Mesendoderm (in vitro differentiated cells): ENCODE measurements around the gene CFAP100.

Experiments
- DNase-seq: peaks from one replicate; pipeline ENCODE4 v3.0.0; 2013
- H2AK5ac ChIP-seq: 2 replicates; pipeline ENCODE4 v1.6.1; 2013; ENCODE audit warnings: low read length, inconsistent platforms
- H2BK120ac ChIP-seq: 2 replicates; pipeline ENCODE4 v1.6.1; 2013; ENCODE audit warnings: low read depth, mild to moderate bottlenecking, low read length, moderate library complexity, mixed read lengths
- H2BK15ac ChIP-seq: replicated peaks from 2 replicates; pipeline ENCODE4 v1.6.1; 2013; ENCODE audit warnings: low read depth, mild to moderate bottlenecking, moderate library complexity
- H2BK5ac ChIP-seq: 2 replicates; pipeline ENCODE4 v1.6.1; 2013; ENCODE audit warnings: low read length, inconsistent platforms
- H3K18ac ChIP-seq: 2 replicates; pipeline ENCODE4 v1.6.1; 2013; ENCODE audit warnings: mild to moderate bottlenecking, low read length, mixed read lengths
- H3K23ac ChIP-seq: one replicate; pipeline ENCODE4 v1.6.1; 2013; ENCODE audit warnings: low read length
- H3K27ac ChIP-seq: 2 replicates; pipeline ENCODE4 v1.5.1; 2013; ENCODE audit warnings: low read depth, mild to moderate bottlenecking, inconsistent platforms, low read length, moderate library complexity
- H3K27me3 ChIP-seq: 2 replicates; pipeline ENCODE4 v1.6.1; 2013; ENCODE audit warnings: low read length, control low read depth, mild to moderate bottlenecking, inconsistent platforms; ENCODE audit not compliant: insufficient read depth, poor library complexity
- H3K36me3 ChIP-seq: 2 replicates; pipeline ENCODE4 v1.6.1; 2013; ENCODE audit warnings: low read length, inconsistent platforms; ENCODE audit not compliant: control insufficient read depth, insufficient read depth
- H3K4ac ChIP-seq: one replicate; pipeline ENCODE4 v1.6.1; 2013; ENCODE audit warnings: low read depth, mild to moderate bottlenecking, low read length, moderate library complexity
- H3K4me1 ChIP-seq: 2 replicates; pipeline ENCODE4 v1.6.1; 2013; ENCODE audit warnings: low read depth, low read length, inconsistent platforms; ENCODE audit not compliant: control insufficient read depth
- H3K4me2 ChIP-seq: 2 replicates; pipeline ENCODE4 v1.6.1; 2013; ENCODE audit warnings: low read length
- H3K4me3 ChIP-seq: 2 replicates; pipeline ENCODE4 v1.5.1; 2013; ENCODE audit warnings: mild to moderate bottlenecking, low read length
- H3K56ac ChIP-seq: one replicate; pipeline ENCODE4 v1.6.1; 2013; ENCODE audit warnings: low read length
- H3K79me1 ChIP-seq: 2 replicates; pipeline ENCODE4 v1.6.1; 2013; ENCODE audit warnings: low read length, inconsistent platforms
- H3K79me2 ChIP-seq: 2 replicates; pipeline ENCODE4 v1.6.1; 2013; ENCODE audit warnings: mild to moderate bottlenecking, low read length; ENCODE audit not compliant: control insufficient read depth, insufficient read depth
- H3K9ac ChIP-seq: 2 replicates; pipeline ENCODE4 v1.6.1; 2013; ENCODE audit warnings: low read length, inconsistent platforms
- H4K5ac ChIP-seq: one replicate; pipeline ENCODE4 v1.6.1; 2013; ENCODE audit warnings: low read length
- H4K8ac ChIP-seq: one replicate; pipeline ENCODE4 v1.6.1; 2013; ENCODE audit warnings: low read depth, mild to moderate bottlenecking, control low read depth, low read length, moderate library complexity
- WGBS: extraction: QIAGEN DNeasy Blood & Tissue Kit; methylation state at CpG from one replicate; pipeline ENCODE4 v1.1.7; 2013; ENCODE audit warnings: low lambda C conversion rate, missing lambda C conversion rate; ENCODE audit not compliant: insufficient coverage; ENCODE audit errors: extremely low coverage; 5-methylcytosine and 5-hydroxymethylcytosine counted together

Gene CFAP100

DNA sequence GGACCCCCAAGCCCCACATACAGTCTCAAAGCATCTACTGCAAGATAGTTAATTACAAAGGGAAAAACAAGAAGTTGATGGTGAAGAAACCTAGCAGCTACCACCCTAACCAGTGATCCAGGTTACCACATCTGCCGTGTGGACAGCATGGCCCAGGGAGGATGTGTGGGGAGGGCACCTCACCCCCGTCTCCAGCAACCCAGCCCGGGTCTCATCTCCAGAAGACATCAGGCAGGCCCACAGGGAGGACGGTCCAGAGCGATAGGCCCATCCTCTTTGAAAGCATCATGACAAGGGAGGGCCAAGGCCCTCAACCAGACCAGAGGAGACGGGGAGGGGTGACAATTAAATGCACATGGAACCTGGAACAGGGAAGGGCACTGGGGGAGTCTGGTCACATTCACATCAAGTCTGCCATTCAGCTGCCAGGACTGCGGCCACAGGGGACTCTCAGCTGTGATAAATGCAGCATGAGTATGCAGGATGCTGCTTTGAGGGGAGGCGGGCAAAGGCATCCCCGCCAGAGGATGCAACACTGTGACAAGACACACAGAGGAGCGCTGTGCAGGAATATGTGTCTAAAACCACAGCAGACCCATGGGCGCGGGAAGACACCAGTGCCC, 62.2 kb downstream of the CFAP100 start:
- no CpG with 5 or more reads among the region's 12 CpGs for WGBS
- H3K4ac ChIP-seq = no peak overlapping the region
- H3K4me1 ChIP-seq = no peaks in the 10 kb centered on the region
- no peak overlapping the region for H3K27ac ChIP-seq
- no peak for DNase-seq
- no peak overlapping the region for H3K23ac ChIP-seq
- H2AK5ac ChIP-seq = no peak overlapping the region
- peaks cover 9% of the 10 kb centered on the region for H3K79me1 ChIP-seq
- H3K18ac ChIP-seq = no peak overlapping the region
- H3K79me2 ChIP-seq = peaks cover 2% of the 10 kb centered on the region
- no peak overlapping the region for H2BK120ac ChIP-seq
- no peak overlapping the region for H3K4me2 ChIP-seq
- H3K27me3 ChIP-seq = no peaks in the 10 kb centered on the region
- H4K8ac ChIP-seq = no peak overlapping the region
- no peak overlapping the region for H3K56ac ChIP-seq
- H2BK15ac ChIP-seq = no peak overlapping the region
- peaks cover 16% of the 10 kb centered on the region for H3K36me3 ChIP-seq
- no peak overlapping the region for H4K5ac ChIP-seq
- no peak overlapping the region for H3K4me3 ChIP-seq
- H2BK5ac ChIP-seq = no peak overlapping the region
- H3K9ac ChIP-seq = no peak overlapping the region

DNA sequence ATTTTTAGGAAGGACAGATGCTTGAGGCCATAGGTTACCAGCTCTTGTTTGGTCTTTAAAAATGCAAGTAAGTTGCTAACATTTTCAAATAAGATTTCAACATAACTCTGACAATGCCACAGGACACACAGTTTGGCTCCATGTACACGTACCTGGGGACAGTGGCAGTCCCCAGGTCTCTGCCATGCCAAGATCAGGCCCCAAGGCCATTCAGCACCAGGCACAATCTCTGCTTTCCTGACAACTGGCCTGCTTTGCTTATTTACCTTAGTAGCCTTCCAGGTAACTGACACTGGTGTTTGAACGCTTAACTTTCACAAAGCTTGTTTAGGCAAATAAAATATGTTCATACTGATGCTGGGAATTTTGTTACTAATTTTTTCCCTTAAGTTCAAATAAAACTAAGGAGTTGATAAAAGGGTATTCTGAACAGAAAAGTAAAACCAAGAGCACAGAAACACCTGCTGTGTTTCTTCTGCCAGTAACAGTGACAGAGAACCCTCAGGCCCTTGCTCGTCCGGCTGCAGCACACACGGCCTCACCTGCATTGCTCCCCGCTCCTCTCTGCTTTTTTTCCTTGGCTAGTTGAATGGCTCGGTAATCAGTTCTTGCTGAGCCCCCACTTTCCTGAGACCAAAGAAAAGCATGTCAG, 64.5 kb downstream of the CFAP100 start:
- Histone ChIP-seq H4K8ac (no peak overlapping the region), H2BK15ac (no peak overlapping the region), H2AK5ac (no peak overlapping the region), H3K4me2 (no peak overlapping the region), H3K9ac (no peak overlapping the region), H3K4me3 (no peak overlapping the region), H3K27me3 (no peaks in the 10 kb centered on the region), H3K36me3 (peaks cover 18% of the 10 kb centered on the region), H3K23ac (no peak overlapping the region), H3K79me2 (peaks cover 2% of the 10 kb centered on the region), H2BK5ac (no peak overlapping the region), H3K27ac (no peak overlapping the region), H2BK120ac (no peak overlapping the region), H3K4me1 (no peaks in the 10 kb centered on the region), H3K79me1 (peaks cover 9% of the 10 kb centered on the region), H3K56ac (no peak overlapping the region), H3K18ac (no peak overlapping the region), H3K4ac (no peak overlapping the region), H4K5ac (no peak overlapping the region)
- no peak for DNase-seq
- no CpG with 5 or more reads among the region's 7 CpGs for WGBS

DNA sequence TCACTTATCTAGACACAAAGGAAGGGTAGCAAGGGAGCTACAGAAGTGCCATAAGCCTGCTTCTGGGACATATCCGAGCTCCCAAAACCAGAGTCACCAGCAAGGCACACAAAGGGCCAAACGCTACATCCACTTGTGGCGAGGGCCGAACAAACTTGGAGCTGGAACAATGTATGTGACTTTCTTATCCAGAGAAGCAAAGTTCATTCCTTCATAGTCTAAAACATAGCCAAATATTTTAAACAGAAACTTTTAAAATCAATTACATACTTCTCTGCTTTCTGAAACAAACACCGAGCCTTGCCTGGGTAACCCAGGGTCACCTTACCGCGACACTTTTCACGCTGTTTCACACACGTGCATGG, 65.0 kb downstream of the CFAP100 start:
- DNase-seq = no peak
- no CpG with 5 or more reads among the region's 9 CpGs for WGBS

DNA sequence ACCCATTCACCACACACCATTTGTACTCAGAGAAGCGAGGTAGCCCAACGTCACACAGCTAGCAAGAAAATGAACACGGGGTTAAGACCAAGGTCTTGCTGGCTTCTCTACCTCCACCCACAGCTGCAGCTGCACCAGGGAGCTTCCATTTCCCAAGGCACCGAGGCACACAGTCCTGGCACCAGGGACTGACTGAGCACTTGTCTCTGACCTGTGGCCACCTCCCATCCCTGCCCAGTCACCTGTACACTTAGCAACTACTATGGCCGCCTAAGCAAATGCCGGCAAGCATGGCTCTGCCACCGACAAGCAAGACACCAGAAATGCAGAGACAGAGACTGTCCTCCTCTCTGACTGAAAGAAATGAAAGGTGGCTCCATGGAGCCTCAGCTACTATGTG, 65.7 kb downstream of the CFAP100 start:
- WGBS = no CpG with 5 or more reads among the region's 7 CpGs
- Histone ChIP-seq H3K56ac (no peak overlapping the region), H3K23ac (no peak overlapping the region)

More for the DNA sequence above, 65.0 kb downstream of the CFAP100 start:
- Histone ChIP-seq H2BK15ac (no peak overlapping the region), H3K4me2 (no peak overlapping the region), H3K18ac (no peak overlapping the region), H3K4me3 (no peak overlapping the region), H3K4me1 (no peaks in the 10 kb centered on the region), H2AK5ac (no peak overlapping the region), H4K5ac (no peak overlapping the region), H3K23ac (no peak overlapping the region), H3K36me3 (peaks cover 18% of the 10 kb centered on the region), H2BK5ac (no peak overlapping the region), H3K79me1 (peaks cover 9% of the 10 kb centered on the region), H3K56ac (no peak overlapping the region), H3K27ac (no peak overlapping the region), H4K8ac (no peak overlapping the region), H3K4ac (no peak overlapping the region), H3K9ac (no peak overlapping the region), H3K79me2 (peaks cover 2% of the 10 kb centered on the region), H3K27me3 (no peaks in the 10 kb centered on the region), H2BK120ac (no peak overlapping the region)

DNA sequence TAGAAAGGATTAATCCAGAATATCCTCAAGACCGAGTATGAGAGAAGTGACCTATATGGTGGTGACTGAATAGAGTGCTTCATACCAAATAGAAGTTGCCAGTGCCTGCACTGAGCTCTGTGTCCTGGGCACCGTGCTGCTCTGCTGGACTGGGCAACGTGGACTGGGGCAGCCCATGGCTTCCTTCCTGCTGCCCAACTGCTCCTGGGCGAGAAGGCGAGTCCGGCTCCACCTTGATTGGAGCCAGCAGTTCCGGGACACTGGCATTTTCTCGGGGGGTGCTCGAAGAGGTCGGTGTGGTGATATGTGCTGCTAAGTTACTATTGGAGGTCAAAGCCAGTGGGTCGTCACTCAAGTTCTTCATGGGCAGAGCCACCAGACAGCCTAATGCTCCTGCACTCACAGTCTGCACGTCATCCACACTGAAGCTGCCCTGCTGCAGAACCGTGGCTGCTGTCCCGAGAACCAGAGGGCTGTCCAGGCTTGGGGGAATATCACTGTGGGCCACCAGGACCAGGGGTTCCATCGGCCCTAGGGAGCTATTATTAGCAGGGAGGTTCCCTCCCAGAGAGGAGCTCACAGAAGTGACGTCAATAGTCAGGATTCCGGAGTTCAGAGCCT, 66.9 kb downstream of the CFAP100 start:
- peaks cover 7% of the 10 kb centered on the region for H3K79me1 ChIP-seq
- no peak overlapping the region for H3K23ac ChIP-seq
- peaks cover 21% of the 10 kb centered on the region for H3K36me3 ChIP-seq
- no peak overlapping the region for H4K5ac ChIP-seq
- no peak overlapping the region for H2BK120ac ChIP-seq
- no peak overlapping the region for H3K4ac ChIP-seq
- peaks cover 2% of the 10 kb centered on the region for H3K79me2 ChIP-seq
- no peak overlapping the region for H3K56ac ChIP-seq
- no peak overlapping the region for H2BK15ac ChIP-seq
- no peaks in the 10 kb centered on the region for H3K4me1 ChIP-seq
- H4K8ac ChIP-seq = no peak overlapping the region
- DNase-seq = no peak
- no peak overlapping the region for H2BK5ac ChIP-seq
- WGBS = no CpG with 5 or more reads among the region's 17 CpGs
- H3K4me3 ChIP-seq = no peak overlapping the region
- no peak overlapping the region for H3K27ac ChIP-seq
- H3K4me2 ChIP-seq = no peak overlapping the region
- H2AK5ac ChIP-seq = no peak overlapping the region
- H3K18ac ChIP-seq = no peak overlapping the region
- no peak overlapping the region for H3K9ac ChIP-seq
- no peaks in the 10 kb centered on the region for H3K27me3 ChIP-seq

More for the DNA sequence above, 65.7 kb downstream of the CFAP100 start:
- Histone ChIP-seq H3K79me1 (peaks cover 9% of the 10 kb centered on the region), H3K4me1 (no peaks in the 10 kb centered on the region), H3K27me3 (no peaks in the 10 kb centered on the region), H3K18ac (no peak overlapping the region), H3K36me3 (peaks cover 18% of the 10 kb centered on the region), H2BK15ac (no peak overlapping the region), H2AK5ac (no peak overlapping the region), H3K4me3 (no peak overlapping the region), H2BK5ac (no peak overlapping the region), H3K9ac (no peak overlapping the region), H3K79me2 (peaks cover 2% of the 10 kb centered on the region), H4K8ac (no peak overlapping the region), H3K4me2 (no peak overlapping the region), H2BK120ac (no peak overlapping the region), H4K5ac (no peak overlapping the region), H3K27ac (no peak overlapping the region), H3K4ac (no peak overlapping the region)
- DNase-seq = no peak
